Stimulated activated memory B cell treated with anti-CD40 and anti-IgM and Interleukin-4, amounts not matched to agents 10 μg/mL and 1 μg/mL and 100 μg/mL, for 72 hours (primary cell): ENCODE results near the gene PARP2.
"Not testable (repeated sequence)": the region's sequence is repeated elsewhere in the genome, so short reads cannot be mapped to it uniquely, and the experiment has no call there.

ENCODE experiments used
- ATAC-seq: fragments of 150-1000 bp; cut with Tn5 transposase; 2 replicates; pipeline ENCODE4 v1.10.0; 2021
- H3K27ac Mint-ChIP-seq: one replicate; pipeline ENCODE4 v1.8.0; 2022; ENCODE audit warnings: mild to moderate bottlenecking, mixed read lengths
- H3K27me3 Mint-ChIP-seq: one replicate; pipeline ENCODE4 v1.8.0; 2022; ENCODE audit warnings: mixed read lengths
- H3K36me3 Mint-ChIP-seq: one replicate; pipeline ENCODE4 v1.8.0; 2022; ENCODE audit warnings: mixed read lengths
- H3K4me1 Mint-ChIP-seq: one replicate; pipeline ENCODE4 v1.8.0; 2022; ENCODE audit warnings: mixed read lengths
- H3K4me3 Mint-ChIP-seq: one replicate; pipeline ENCODE4 v1.8.0; 2022; ENCODE audit warnings: mild to moderate bottlenecking, moderate library complexity, mixed read lengths
- H3K9me3 Mint-ChIP-seq: one replicate; pipeline ENCODE4 v1.8.0; 2022; ENCODE audit warnings: mixed read lengths

PARP2 gene

GRCh38 chr14:20333494-20333841 lies 10.0 kb upstream of the PARP2 start:
- Mint-ChIP-seq H3K9me3 (no peaks in the 10 kb centered on the region), H3K36me3 (peaks cover 8% of the 10 kb centered on the region), H3K4me3 (peak overlapping the region; percentile 95), H3K4me1 (peaks cover 40% of the 10 kb centered on the region), H3K27me3 (no peaks in the 10 kb centered on the region), H3K27ac (peak overlapping the region; percentile 89)
- ATAC-seq, result no peak

GRCh38 chr14:20334017-20334416 lies 9.4 kb upstream of the PARP2 start:
- Mint-ChIP-seq H3K27me3 (no peaks in the 10 kb centered on the region), H3K4me1 (peaks cover 39% of the 10 kb centered on the region), H3K36me3 (peaks cover 8% of the 10 kb centered on the region), H3K27ac (no peak overlapping the region), H3K4me3 (no peak overlapping the region), H3K9me3 (no peaks in the 10 kb centered on the region)
- no peak for ATAC-seq

- not testable (repeated sequence) for H3K4me3 Mint-ChIP-seq, H3K9me3 Mint-ChIP-seq, ATAC-seq, H3K27ac Mint-ChIP-seq, H3K36me3 Mint-ChIP-seq, H3K27me3 Mint-ChIP-seq
- peaks cover 21% of the 10 kb centered on the region for H3K4me1 Mint-ChIP-seq
Observed at GRCh38 chr14:20341032-20341431, 2.4 kb upstream of the PARP2 start.

GRCh38 chr14:20341646-20342045 lies 1.8 kb upstream of the PARP2 start:
- H3K36me3 Mint-ChIP-seq, result peaks cover 9% of the 10 kb centered on the region
- peaks cover 21% of the 10 kb centered on the region for H3K4me1 Mint-ChIP-seq
- peak overlapping the region; percentile 89 for H3K4me3 Mint-ChIP-seq
- ATAC-seq, result no peak
- no peaks in the 10 kb centered on the region for H3K27me3 Mint-ChIP-seq
- H3K27ac Mint-ChIP-seq, result peak overlapping the region; percentile 87
- no peaks in the 10 kb centered on the region for H3K9me3 Mint-ChIP-seq

GRCh38 chr14:20343862-20344220 lies 406 bp downstream of the PARP2 start:
- H3K27me3 Mint-ChIP-seq, result no peaks in the 10 kb centered on the region
- no peaks in the 10 kb centered on the region for H3K9me3 Mint-ChIP-seq
- H3K27ac Mint-ChIP-seq, result peak overlapping the region; percentile 87
- peaks cover 19% of the 10 kb centered on the region for H3K4me1 Mint-ChIP-seq
- no peak for ATAC-seq
- peaks cover 19% of the 10 kb centered on the region for H3K36me3 Mint-ChIP-seq
- H3K4me3 Mint-ChIP-seq, result peak overlapping the region; percentile 89

GRCh38 chr14:20345366-20345765 lies 1.9 kb downstream of the PARP2 start:
- H3K9me3 Mint-ChIP-seq, result no peaks in the 10 kb centered on the region
- H3K27me3 Mint-ChIP-seq, result no peaks in the 10 kb centered on the region
- no peak for ATAC-seq
- H3K27ac Mint-ChIP-seq, result no peak overlapping the region
- no peak overlapping the region for H3K4me3 Mint-ChIP-seq
- H3K36me3 Mint-ChIP-seq, result peaks cover 29% of the 10 kb centered on the region
- H3K4me1 Mint-ChIP-seq, result peaks cover 15% of the 10 kb centered on the region

GRCh38 chr14:20346713-20347112 lies 3.3 kb downstream of the PARP2 start:
- H3K9me3 Mint-ChIP-seq, result no peaks in the 10 kb centered on the region
- no peaks in the 10 kb centered on the region for H3K27me3 Mint-ChIP-seq
- H3K36me3 Mint-ChIP-seq, result peaks cover 37% of the 10 kb centered on the region
- peaks cover 15% of the 10 kb centered on the region for H3K4me1 Mint-ChIP-seq
- no peak for ATAC-seq
- H3K27ac Mint-ChIP-seq, result no peak overlapping the region
- H3K4me3 Mint-ChIP-seq, result no peak overlapping the region

GRCh38 chr14:20347747-20348146 lies 4.3 kb downstream of the PARP2 start:
- Mint-ChIP-seq H3K4me1 (peaks cover 15% of the 10 kb centered on the region), H3K27ac (no peak overlapping the region), H3K4me3 (no peak overlapping the region), H3K27me3 (no peaks in the 10 kb centered on the region), H3K36me3 (peaks cover 47% of the 10 kb centered on the region), H3K9me3 (no peaks in the 10 kb centered on the region)
- ATAC-seq, result no peak

GRCh38 chr14:20350282-20350681 lies 6.8 kb downstream of the PARP2 start:
- Mint-ChIP-seq H3K36me3 (peaks cover 66% of the 10 kb centered on the region), H3K4me3 (no peak overlapping the region), H3K27me3 (no peaks in the 10 kb centered on the region), H3K9me3 (no peaks in the 10 kb centered on the region), H3K4me1 (no peaks in the 10 kb centered on the region), H3K27ac (peak overlapping the region; percentile 49)
- ATAC-seq, result no peak

- Mint-ChIP-seq H3K9me3 (no peaks in the 10 kb centered on the region), H3K27ac (no peak overlapping the region), H3K4me1 (no peaks in the 10 kb centered on the region), H3K36me3 (peaks cover 66% of the 10 kb centered on the region), H3K4me3 (no peak overlapping the region), H3K27me3 (no peaks in the 10 kb centered on the region)
- no peak for ATAC-seq
Observed at GRCh38 chr14:20350860-20351259, 7.4 kb downstream of the PARP2 start.

- Mint-ChIP-seq H3K4me1 (peaks cover 14% of the 10 kb centered on the region), H3K9me3 (peaks cover 2% of the 10 kb centered on the region), H3K27ac (no peak overlapping the region), H3K27me3 (no peaks in the 10 kb centered on the region), H3K36me3 (peaks cover 80% of the 10 kb centered on the region), H3K4me3 (no peak overlapping the region)
- ATAC-seq, result no peak
Observed at GRCh38 chr14:20356422-20356821, 13.0 kb downstream of the PARP2 start.

GRCh38 chr14:20358474-20358873 lies 15.0 kb downstream of the PARP2 start:
- H3K27ac Mint-ChIP-seq, result peak overlapping the region; percentile 59
- peaks cover 83% of the 10 kb centered on the region for H3K36me3 Mint-ChIP-seq
- H3K27me3 Mint-ChIP-seq, ATAC-seq, H3K9me3 Mint-ChIP-seq, H3K4me3 Mint-ChIP-seq: not testable (repeated sequence)
- peaks cover 14% of the 10 kb centered on the region for H3K4me1 Mint-ChIP-seq

GRCh38 chr14:20365928-20366327 lies 22.5 kb downstream of the PARP2 start:
- H3K27ac Mint-ChIP-seq, result peak overlapping the region; percentile 88
- no peak for ATAC-seq

GRCh38 chr14:20372796-20373195 lies 29.4 kb downstream of the PARP2 start:
- no peak overlapping the region for H3K27ac Mint-ChIP-seq
- H3K9me3 Mint-ChIP-seq, result peaks cover 2% of the 10 kb centered on the region
- H3K27me3 Mint-ChIP-seq, result no peaks in the 10 kb centered on the region
- H3K4me3 Mint-ChIP-seq, result no peak overlapping the region
- peaks cover 9% of the 10 kb centered on the region for H3K4me1 Mint-ChIP-seq
- H3K36me3 Mint-ChIP-seq, result peaks cover 94% of the 10 kb centered on the region
- no peak for ATAC-seq

More at GRCh38 chr14:20365928-20366327, 22.5 kb downstream of the PARP2 start:
- H3K4me3 Mint-ChIP-seq, result no peak overlapping the region
- peaks cover 77% of the 10 kb centered on the region for H3K36me3 Mint-ChIP-seq
- H3K27me3 Mint-ChIP-seq, result no peaks in the 10 kb centered on the region
- H3K9me3 Mint-ChIP-seq, result peaks cover 3% of the 10 kb centered on the region
- peaks cover 23% of the 10 kb centered on the region for H3K4me1 Mint-ChIP-seq

- H3K9me3 Mint-ChIP-seq, result no peaks in the 10 kb centered on the region
- no peak overlapping the region for H3K4me3 Mint-ChIP-seq
- H3K36me3 Mint-ChIP-seq, result peaks cover 94% of the 10 kb centered on the region
- no peaks in the 10 kb centered on the region for H3K27me3 Mint-ChIP-seq
- no peaks in the 10 kb centered on the region for H3K4me1 Mint-ChIP-seq
- peak overlapping the region; percentile 24 for H3K27ac Mint-ChIP-seq
- ATAC-seq, result no peak
Observed at GRCh38 chr14:20375471-20375870, 32.0 kb downstream of the PARP2 start.

GRCh38 chr14:20376071-20376588 lies 32.7 kb downstream of the PARP2 start:
- Mint-ChIP-seq H3K4me3 (no peak overlapping the region), H3K27me3 (no peaks in the 10 kb centered on the region), H3K36me3 (peaks cover 94% of the 10 kb centered on the region), H3K9me3 (no peaks in the 10 kb centered on the region), H3K4me1 (peaks cover 5% of the 10 kb centered on the region), H3K27ac (peak overlapping the region; percentile 24)
- ATAC-seq, result no peak

- ATAC-seq, result no peak
- no peaks in the 10 kb centered on the region for H3K9me3 Mint-ChIP-seq
- H3K4me3 Mint-ChIP-seq, result no peak overlapping the region
- H3K4me1 Mint-ChIP-seq, result peaks cover 5% of the 10 kb centered on the region
- no peak overlapping the region for H3K27ac Mint-ChIP-seq
- H3K36me3 Mint-ChIP-seq, result peaks cover 92% of the 10 kb centered on the region
- H3K27me3 Mint-ChIP-seq, result no peaks in the 10 kb centered on the region
Observed at GRCh38 chr14:20377171-20377570, 33.7 kb downstream of the PARP2 start.
